Lower leg skin (tissue), 3 donors: ENCODE data around the gene GHRHR.

Experiments
- CTCF ChIP-seq, 3 donors: fragments of 450-650 bp; IDR thresholded peaks; one replicate each; pipeline ENCODE4 v1.5.1; 2016; ENCODE audit warnings: antibody characterized with exemption in 3 of 3, mild to moderate bottlenecking in 3 of 3, moderate library complexity in 2 of 3
- POLR2A ChIP-seq, 2 donors: fragments of 450-650 bp; IDR thresholded peaks; one replicate each; pipeline ENCODE4 v1.6.1; 2016 to 2017; ENCODE audit warnings: antibody characterized with exemption in 2 of 2, mild to moderate bottlenecking in 1 of 2, moderate library complexity in 1 of 2

- TF ChIP-seq CTCF (IDR thresholded peaks at IDR 0.05) (no peak), POLR2A (IDR thresholded peaks at IDR 0.05) (no peak)
These were observed 36.2 kb upstream of the GHRHR start for GRCh38 chr7:30927559-30927958.
